HL-60 (cell line): ENCODE data around the gene NR3C2.

Experiments
- DNase-seq, 2 experiments: peaks; one replicate each; pipeline ENCODE4 v3.0.0-alpha.2; 2010 to 2020; ENCODE audit warnings: low read depth in 1 of 2, low spot score in 1 of 2
- H3K27ac ChIP-seq: fragments of 250-450 bp; sonication (Bioruptor Pico); replicated peaks from 2 replicates; pipeline ENCODE4 v1.5.1; 2020; ENCODE audit warnings: mild to moderate bottlenecking, moderate library complexity
- H3K27me3 ChIP-seq: fragments of 250-450 bp; sonication (Bioruptor Pico); 2 replicates; pipeline ENCODE4 v1.5.1; 2021; ENCODE audit warnings: mild to moderate bottlenecking, moderate library complexity; ENCODE audit not compliant: insufficient read depth, poor library complexity, severe bottlenecking
- H3K4me3 ChIP-seq: replicated peaks from 2 replicates; pipeline ENCODE4 v1.5.1; 2011; ENCODE audit warnings: mild to moderate bottlenecking, control low read depth, low read length; ENCODE audit not compliant: insufficient read depth
- GABPA ChIP-seq: IDR thresholded peaks from 2 replicates; pipeline ENCODE4 v1.6.1; 2012; ENCODE audit warnings: low read depth
- POLR2AphosphoS5 ChIP-seq: IDR thresholded peaks from 2 replicates; pipeline ENCODE4 v1.6.1; 2012; ENCODE audit warnings: low read depth
- REST ChIP-seq: IDR thresholded peaks from 2 replicates; pipeline ENCODE4 v1.6.1; 2012; ENCODE audit warnings: low read depth; ENCODE audit not compliant: insufficient replicate concordance
- SPI1 ChIP-seq: IDR thresholded peaks from 2 replicates; pipeline ENCODE4 v1.6.1; 2012; ENCODE audit warnings: low read depth, mild to moderate bottlenecking, borderline replicate concordance
- TF ChIP-seq, protein P1 (sequence below): IDR thresholded peaks from one replicate; pipeline ENCODE4 v1.5.1; 2011; ENCODE audit warnings: low read length, control low read depth, inconsistent platforms; ENCODE audit not compliant: insufficient read depth

The NR3C2 gene

GRCh38 chr4:148266240-148266639 is 176.0 kb downstream of the NR3C2 start:
- H3K27me3 ChIP-seq, result no peaks in the 10 kb centered on the region
- TF ChIP-seq POLR2AphosphoS5 (no peak), GABPA (no peak), REST (no peak), SPI1 (no peak)
- TF ChIP-seq, protein P1, sequence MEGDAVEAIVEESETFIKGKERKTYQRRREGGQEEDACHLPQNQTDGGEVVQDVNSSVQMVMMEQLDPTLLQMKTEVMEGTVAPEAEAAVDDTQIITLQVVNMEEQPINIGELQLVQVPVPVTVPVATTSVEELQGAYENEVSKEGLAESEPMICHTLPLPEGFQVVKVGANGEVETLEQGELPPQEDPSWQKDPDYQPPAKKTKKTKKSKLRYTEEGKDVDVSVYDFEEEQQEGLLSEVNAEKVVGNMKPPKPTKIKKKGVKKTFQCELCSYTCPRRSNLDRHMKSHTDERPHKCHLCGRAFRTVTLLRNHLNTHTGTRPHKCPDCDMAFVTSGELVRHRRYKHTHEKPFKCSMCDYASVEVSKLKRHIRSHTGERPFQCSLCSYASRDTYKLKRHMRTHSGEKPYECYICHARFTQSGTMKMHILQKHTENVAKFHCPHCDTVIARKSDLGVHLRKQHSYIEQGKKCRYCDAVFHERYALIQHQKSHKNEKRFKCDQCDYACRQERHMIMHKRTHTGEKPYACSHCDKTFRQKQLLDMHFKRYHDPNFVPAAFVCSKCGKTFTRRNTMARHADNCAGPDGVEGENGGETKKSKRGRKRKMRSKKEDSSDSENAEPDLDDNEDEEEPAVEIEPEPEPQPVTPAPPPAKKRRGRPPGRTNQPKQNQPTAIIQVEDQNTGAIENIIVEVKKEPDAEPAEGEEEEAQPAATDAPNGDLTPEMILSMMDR, result no peak
- DNase-seq, result no peak
- H3K27ac ChIP-seq, result no peak overlapping the region
- no peak overlapping the region for H3K4me3 ChIP-seq

DNA sequence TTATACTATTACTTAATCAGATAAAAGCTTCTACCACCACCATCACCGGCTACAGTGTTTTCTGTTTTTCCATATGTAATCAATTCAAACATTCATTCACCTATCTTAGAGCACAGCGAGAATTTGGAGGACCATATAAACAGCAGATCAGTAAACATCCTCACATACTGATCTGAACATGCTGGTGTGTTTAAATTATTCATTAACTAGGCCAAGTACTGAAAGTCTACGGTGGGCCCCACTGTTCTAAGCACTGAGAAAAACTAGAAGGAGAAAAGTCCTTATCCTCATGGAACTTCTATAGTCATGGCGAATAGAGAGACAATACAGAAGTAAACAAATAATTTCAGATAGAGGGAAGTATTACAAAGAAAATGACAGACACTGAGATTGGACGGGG is 176.6 kb downstream of the NR3C2 start:
- Histone ChIP-seq H3K27ac (no peak overlapping the region), H3K27me3 (no peaks in the 10 kb centered on the region), H3K4me3 (no peak overlapping the region)
- no peak for DNase-seq
- TF ChIP-seq REST (no peak), POLR2AphosphoS5 (no peak), SPI1 (no peak), GABPA (no peak)
- TF ChIP-seq, protein P1, result no peak

GRCh38 chr4:148263802-148264201 is 178.4 kb downstream of the NR3C2 start:
- Histone ChIP-seq H3K27ac (no peak overlapping the region), H3K27me3 (no peaks in the 10 kb centered on the region), H3K4me3 (no peak overlapping the region)
- no peak for TF ChIP-seq GABPA
- TF ChIP-seq POLR2AphosphoS5, result no peak
- no peak for DNase-seq

- H3K4me3 ChIP-seq, result no peak overlapping the region
- H3K27ac ChIP-seq, result no peak overlapping the region
- DNase-seq, result no peak
- H3K27me3 ChIP-seq, result no peaks in the 10 kb centered on the region
- TF ChIP-seq REST (no peak), POLR2AphosphoS5 (no peak), SPI1 (no peak), GABPA (no peak)
- TF ChIP-seq, protein P1, result no peak
Measured at GRCh38 chr4:148263127-148263526, 179.1 kb downstream of the NR3C2 start.
